ENCODE measurements around the gene COL1A1. TPM values are rescaled to one million over a fixed set of nuclear protein-coding genes. Genes with fewer than 3 reads are reported as not detected.

COL1A1 gene
- total RNA-seq, 1 donor from 2014 or later: 12,796 TPM

DNA sequence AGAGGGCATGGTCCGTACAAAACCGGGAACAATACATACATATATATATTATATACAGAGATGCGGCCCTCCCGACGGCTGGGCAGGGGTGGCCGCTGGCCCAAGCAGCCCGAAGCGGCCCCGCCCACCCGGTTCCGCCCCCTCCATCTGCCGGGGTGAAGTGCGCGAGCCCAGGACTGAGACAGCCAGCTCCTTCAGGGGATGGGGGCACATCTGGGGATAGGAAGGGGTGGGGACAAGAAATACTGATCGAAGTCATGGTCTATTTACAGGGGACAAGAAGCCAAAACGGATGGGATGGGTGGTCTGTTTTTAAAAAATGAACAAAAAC lies 67.7 kb downstream of the COL1A1 start:
- Histone ChIP-seq H2AFZ (ENCODE audit: low read depth, low read length) (no peak overlapping the region), H4K20me1 (ENCODE audit: insufficient read depth, low read length) (peaks cover 61% of the 10 kb centered on the region), H3K9ac (ENCODE audit: low read length) (no peak overlapping the region), H3K4me1 (ENCODE audit: insufficient read depth, low read length) (peaks cover 13% of the 10 kb centered on the region), H3K36me3 (ENCODE audit: insufficient read depth, low read length) (peaks cover 18% of the 10 kb centered on the region), H3K4me2 (ENCODE audit: low read length) (no peak overlapping the region), H3K79me2 (ENCODE audit: insufficient read depth, low read length) (peaks cover 13% of the 10 kb centered on the region), H3K27ac (ENCODE audit: low read depth, low read length) (no peak overlapping the region), H3K4me3 (ENCODE audit: insufficient read depth, low read depth, low read length) (no peak overlapping the region), H3K9me3 (ENCODE audit: insufficient read depth, low read depth, low read length) (no peaks in the 10 kb centered on the region), H3K27me3 (ENCODE audit: insufficient read depth, low read length) (no peaks in the 10 kb centered on the region)
- no peaks in the 10 kb centered on the region for H3K9me3 Mint-ChIP-seq (ENCODE audit: unreplicated experiment)
- H3K27ac Mint-ChIP-seq (ENCODE audit: unreplicated experiment): no peak overlapping the region
- DNase-seq (ENCODE audit: low read depth) (no peak), FAIRE-seq (no peak)
- TF ChIP-seq EZH2 (IDR thresholded peaks at IDR 0.05; ENCODE audit: insufficient read depth, low read length): no peak
- no peak overlapping the region for H3K4me3 Mint-ChIP-seq (ENCODE audit: unreplicated experiment)
- H3K36me3 Mint-ChIP-seq (ENCODE audit: low read depth, unreplicated experiment): peaks cover 22% of the 10 kb centered on the region
- no peaks in the 10 kb centered on the region for H3K27me3 Mint-ChIP-seq (ENCODE audit: low read depth, unreplicated experiment)
- peaks cover 17% of the 10 kb centered on the region for H3K4me1 Mint-ChIP-seq (ENCODE audit: low read depth, unreplicated experiment)

Other genes with a start within 250 kb of the COL1A1 start
- gene DLX4, start 232.4 kb downstream of the COL1A1 start, total RNA-seq: not detected in 2 replicates
- 1.00 and 1.2 TPM in 2 replicates for gene DLX3, start 206.4 kb downstream of the COL1A1 start, total RNA-seq
- gene ITGA3, start 145.5 kb downstream of the COL1A1 start, total RNA-seq: 319 and 373 TPM in 2 replicates
- 25.8 and 26.8 TPM in 2 replicates for gene PDK2, start 106.3 kb downstream of the COL1A1 start, total RNA-seq
- gene SAMD14, start 71.5 kb downstream of the COL1A1 start, total RNA-seq: 9.7 and 10.8 TPM in 2 replicates
- gene PPP1R9B, start 51.0 kb downstream of the COL1A1 start, total RNA-seq: 73.6 and 75.9 TPM in 2 replicates
- gene SGCA, start 35.6 kb downstream of the COL1A1 start, total RNA-seq: 0.32 TPM in 1 of 2 replicates, not detected in the other
- 18.3 and 28.2 TPM in 2 replicates for gene TMEM92, start 72.8 kb upstream of the COL1A1 start, total RNA-seq
- gene XYLT2, start 144.5 kb upstream of the COL1A1 start, total RNA-seq: 41.0 and 47.3 TPM in 2 replicates
- 57.3 and 60.3 TPM in 2 replicates for gene MRPL27, start 171.6 kb upstream of the COL1A1 start, total RNA-seq
- gene EME1, start 171.6 kb upstream of the COL1A1 start, total RNA-seq: 3.0 and 3.1 TPM in 2 replicates
- 180 and 185 TPM in 2 replicates for gene LRRC59, start 195.9 kb upstream of the COL1A1 start, total RNA-seq
- gene ACSF2, start 224.6 kb upstream of the COL1A1 start, total RNA-seq: 28.3 and 43.3 TPM in 2 replicates